Astrocyte of the cerebellum (primary cell): ENCODE results near the gene TP53AIP1.

Experiments
- DNase-seq: peaks from one replicate; pipeline ENCODE4 v3.0.0-alpha.2; 2011; ENCODE audit warnings: low read depth
- H3K4me3 ChIP-seq: 2 replicates; pipeline ENCODE4 v1.5.1; 2011; ENCODE audit warnings: mild to moderate bottlenecking, low read depth, low read length, moderate library complexity
- in situ Hi-C: cut with HindIII; loops from 2 replicates; pipeline ENCODE4 v1.10.0; 2017; ENCODE audit warnings: low sequenced_read_pairs
- TF ChIP-seq, protein P1 (sequence below): IDR thresholded peaks from 2 replicates; pipeline ENCODE4 v1.5.1; 2012; ENCODE audit warnings: low read length, low read depth, moderate library complexity, mild to moderate bottlenecking; ENCODE audit errors: missing control alignments

TP53AIP1 gene

DNA sequence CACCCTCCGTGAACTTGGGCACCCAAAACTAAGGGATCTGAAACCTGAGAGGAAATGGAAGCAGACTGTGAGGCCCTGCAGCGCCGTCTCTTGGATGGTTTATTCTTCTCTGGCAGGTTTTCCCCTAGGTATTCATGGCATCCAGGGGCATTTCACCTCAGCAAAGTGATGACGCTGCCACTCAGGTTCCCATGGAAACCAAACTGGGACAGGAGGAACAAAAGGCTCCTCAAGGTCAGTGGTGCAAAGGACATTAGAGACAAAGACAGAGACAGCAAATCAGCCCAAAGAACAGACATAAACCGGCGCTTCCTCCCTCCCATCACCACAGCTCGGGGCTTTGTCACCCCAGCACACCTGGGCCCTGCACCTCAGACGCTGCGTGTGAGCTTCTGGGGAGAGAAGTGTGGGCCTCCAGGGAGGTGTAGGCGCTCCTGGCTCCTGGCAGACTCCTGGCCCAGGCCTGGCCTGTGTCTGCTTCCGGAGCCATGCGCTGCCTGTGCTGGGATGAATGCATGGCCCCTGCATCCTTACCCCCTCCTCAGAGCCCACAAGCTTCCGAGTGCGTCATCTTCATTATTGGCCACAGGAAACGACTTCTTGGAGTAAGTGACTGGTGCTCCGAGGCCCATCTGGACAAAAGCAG lies 5.9 kb downstream of the TP53AIP1 start:
- DNase-seq, result no peak
- TF ChIP-seq, protein P1, sequence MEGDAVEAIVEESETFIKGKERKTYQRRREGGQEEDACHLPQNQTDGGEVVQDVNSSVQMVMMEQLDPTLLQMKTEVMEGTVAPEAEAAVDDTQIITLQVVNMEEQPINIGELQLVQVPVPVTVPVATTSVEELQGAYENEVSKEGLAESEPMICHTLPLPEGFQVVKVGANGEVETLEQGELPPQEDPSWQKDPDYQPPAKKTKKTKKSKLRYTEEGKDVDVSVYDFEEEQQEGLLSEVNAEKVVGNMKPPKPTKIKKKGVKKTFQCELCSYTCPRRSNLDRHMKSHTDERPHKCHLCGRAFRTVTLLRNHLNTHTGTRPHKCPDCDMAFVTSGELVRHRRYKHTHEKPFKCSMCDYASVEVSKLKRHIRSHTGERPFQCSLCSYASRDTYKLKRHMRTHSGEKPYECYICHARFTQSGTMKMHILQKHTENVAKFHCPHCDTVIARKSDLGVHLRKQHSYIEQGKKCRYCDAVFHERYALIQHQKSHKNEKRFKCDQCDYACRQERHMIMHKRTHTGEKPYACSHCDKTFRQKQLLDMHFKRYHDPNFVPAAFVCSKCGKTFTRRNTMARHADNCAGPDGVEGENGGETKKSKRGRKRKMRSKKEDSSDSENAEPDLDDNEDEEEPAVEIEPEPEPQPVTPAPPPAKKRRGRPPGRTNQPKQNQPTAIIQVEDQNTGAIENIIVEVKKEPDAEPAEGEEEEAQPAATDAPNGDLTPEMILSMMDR, result no peak
- in situ Hi-C loops, result no loop called here
- no peak overlapping the region for H3K4me3 ChIP-seq

DNA sequence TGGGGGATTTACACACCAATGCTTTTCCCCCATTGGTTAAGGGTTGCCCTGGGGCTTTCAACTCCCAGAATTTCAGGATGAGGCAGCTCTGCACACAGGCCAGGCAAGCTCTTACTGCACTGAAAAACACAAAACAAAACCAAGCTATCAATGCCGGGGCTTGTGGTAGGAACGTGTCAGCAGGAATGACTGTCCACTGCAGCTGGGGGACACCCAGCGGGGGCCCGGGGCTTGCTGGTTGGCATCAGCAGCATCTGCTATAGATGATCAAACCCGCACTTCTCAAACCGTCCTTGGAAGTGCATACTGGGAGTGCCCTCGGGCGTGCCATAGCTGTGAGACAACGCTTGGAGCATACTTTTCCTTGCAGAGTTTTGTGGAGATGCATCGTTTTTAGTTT lies 7.7 kb downstream of the TP53AIP1 start:
- no peak overlapping the region for H3K4me3 ChIP-seq
- no peak for DNase-seq
- in situ Hi-C loops, result no loop called here
- TF ChIP-seq, protein P1, result no peak

DNA sequence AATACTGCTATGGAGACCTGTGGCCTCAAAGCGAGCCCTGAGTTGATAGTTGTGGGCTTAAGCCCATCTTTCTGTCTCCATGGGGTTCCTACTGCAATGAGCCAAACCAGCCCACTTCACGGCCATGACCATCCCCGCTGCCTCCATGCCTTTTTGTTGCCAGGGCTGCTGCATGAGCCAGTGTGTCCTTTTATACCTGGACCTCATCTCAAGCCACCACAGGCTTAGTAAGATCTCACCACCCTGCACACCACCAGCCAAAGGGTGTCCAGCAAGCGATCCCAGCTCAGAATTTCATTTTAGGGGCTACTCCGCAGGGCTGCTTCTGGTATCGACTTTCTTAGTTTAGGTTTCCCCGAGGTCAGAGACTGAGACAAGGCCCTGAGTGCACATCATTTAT lies 8.3 kb downstream of the TP53AIP1 start:
- no peak overlapping the region for H3K4me3 ChIP-seq
- no peak for DNase-seq
- TF ChIP-seq, protein P1, result no peak
- in situ Hi-C loops, result no loop called here

DNA sequence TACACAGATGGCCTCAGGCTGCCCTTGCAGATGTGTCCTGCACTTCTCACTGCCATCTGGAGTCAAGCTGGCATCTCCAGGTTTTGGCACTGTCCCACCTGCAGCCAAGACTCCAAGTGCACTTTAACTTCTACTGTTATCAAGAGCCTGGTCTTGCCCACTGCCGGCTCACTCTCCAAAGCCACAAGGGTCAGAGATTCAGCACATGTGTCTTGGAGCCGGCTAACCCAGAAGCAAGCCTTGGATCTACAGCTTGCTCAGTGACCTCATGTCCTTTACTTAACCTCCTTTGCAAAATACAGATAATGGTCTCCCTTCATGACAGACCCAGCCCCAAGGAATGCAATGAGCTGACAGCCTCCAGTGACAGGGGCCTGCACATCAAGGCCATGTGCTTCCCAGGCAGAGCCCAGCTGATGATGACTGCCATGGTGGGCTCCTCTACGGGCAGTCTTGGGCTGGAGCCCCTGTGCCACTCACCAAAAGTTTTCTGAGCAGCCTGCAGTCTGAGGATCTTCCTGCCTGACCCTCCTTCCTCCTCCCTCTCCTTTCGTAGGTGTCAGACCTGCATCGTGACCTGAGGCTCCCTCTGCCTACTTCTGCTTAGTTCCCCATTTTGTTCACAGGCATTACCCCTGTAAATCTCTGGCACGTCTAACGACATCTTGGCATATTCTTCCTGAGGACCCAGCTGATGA lies 9.0 kb downstream of the TP53AIP1 start:
- no peak for DNase-seq
- no peak overlapping the region for H3K4me3 ChIP-seq
- in situ Hi-C loops, result no loop called here
- TF ChIP-seq, protein P1, result no peak

DNA sequence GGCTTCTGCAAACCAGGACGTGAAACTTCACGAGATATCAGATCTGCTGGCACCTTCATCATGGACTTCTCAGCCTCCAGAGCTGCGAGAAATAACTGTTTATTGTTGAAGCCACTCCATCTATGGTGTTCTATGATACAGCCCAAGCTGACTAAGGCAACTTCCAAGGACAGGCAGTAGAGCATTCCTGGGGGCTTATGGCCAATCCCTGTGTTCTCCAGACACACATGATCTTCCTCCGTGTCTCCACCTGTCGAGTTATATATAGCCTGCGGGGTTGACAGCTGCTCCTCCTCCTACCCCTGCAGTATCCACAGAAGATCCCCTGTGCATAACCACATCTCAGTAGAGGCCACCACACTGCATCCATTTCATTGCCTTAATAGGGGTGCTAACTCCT lies 11.0 kb downstream of the TP53AIP1 start:
- in situ Hi-C loops, result no loop called here
- DNase-seq, result no peak
- H3K4me3 ChIP-seq, result no peak overlapping the region
- TF ChIP-seq, protein P1, result no peak

DNA sequence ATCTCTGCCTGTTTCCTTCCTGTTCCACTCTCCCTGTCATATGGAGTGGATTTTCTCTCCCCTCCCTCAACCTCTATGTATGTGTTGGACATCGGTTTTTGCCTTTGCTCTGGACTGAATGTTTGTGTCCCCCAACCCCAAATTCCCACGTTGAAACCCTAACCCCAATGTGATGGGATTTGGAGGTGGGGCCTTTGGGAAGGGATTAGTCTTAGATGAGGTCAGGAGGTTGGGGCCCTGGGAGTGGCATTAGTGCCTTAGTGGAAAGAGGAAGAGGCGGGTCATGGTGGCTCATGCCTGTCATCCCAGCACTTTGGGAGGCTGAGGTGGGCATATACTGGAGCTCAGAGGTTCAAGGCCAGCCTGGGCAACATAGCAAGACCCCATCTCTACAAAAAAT lies 11.6 kb downstream of the TP53AIP1 start:
- TF ChIP-seq, protein P1, result no peak
- in situ Hi-C loops, result no loop called here
- no peak overlapping the region for H3K4me3 ChIP-seq
- no peak for DNase-seq
